ENCODE results near the gene CT83.

CT83 gene

GRCh38 chrX:116462822-116463221 is at the start of gene CT83:
TSS of gene CT83 (minus strand) at chrX:116462976. CDS start at chrX:116462856, 120 bp downstream.
- DNase-seq = no peak

- no peak for DNase-seq
Measured at GRCh38 chrX:116499780-116500179, 37.0 kb upstream of the CT83 start.

- DNase-seq = no peak
Measured at GRCh38 chrX:116493271-116493670, 30.5 kb upstream of the CT83 start.

GRCh38 chrX:116490104-116490503 is 27.3 kb upstream of the CT83 start:
- no peak for DNase-seq

- DNase-seq = no peak
Measured at GRCh38 chrX:116480059-116480458, 17.3 kb upstream of the CT83 start.

GRCh38 chrX:116449156-116449555 is 13.6 kb downstream of the CT83 start:
- DNase-seq = no peak

- DNase-seq = no peak
Measured at GRCh38 chrX:116436358-116436816, 26.4 kb downstream of the CT83 start, which contains the start of gene SLC6A14. TSS of gene SLC6A14 (plus strand) at chrX:116436606. CDS start at chrX:116436710, 104 bp downstream.

GRCh38 chrX:116435597-116435996 is 27.2 kb downstream of the CT83 start:
- no peak for DNase-seq

GRCh38 chrX:116427978-116428377 is 34.8 kb downstream of the CT83 start:
- DNase-seq = no peak

- no peak for DNase-seq
Measured at GRCh38 chrX:116417968-116418367, 44.8 kb downstream of the CT83 start.

GRCh38 chrX:116417214-116417613 is 45.6 kb downstream of the CT83 start:
- DNase-seq = no peak

- no peak for DNase-seq
Measured at GRCh38 chrX:116413273-116413672, 49.5 kb downstream of the CT83 start.

Measured in stimulated activated naive CD4-positive, alpha-beta T cell treated with Interleukin-2 at 50 U/mL for 16 hours (primary cell).